ENCODE data around the gene DIAPH2.

- TF ChIP-seq ARNTL (CRISPR knock-in tag; IDR thresholded peaks at IDR 0.05; ENCODE audit: borderline replicate concordance, low read depth) (no peak), ZFP3 (CRISPR knock-in tag; IDR thresholded peaks at IDR 0.05) (no peak), RARB (CRISPR knock-in tag; IDR thresholded peaks at IDR 0.05) (no peak), ZFP30 (CRISPR knock-in tag; IDR thresholded peaks at IDR 0.05) (no peak)
These were observed 712.7 kb downstream of the DIAPH2 start for GRCh38 chrX:97397371-97397770.
